HG02798 (cell line): ENCODE results near the gene CASKIN1.

Experiments
- ATAC-seq: cut with Tn5 transposase; IDR thresholded peaks from one replicate; pipeline ENCODE4 v1.9.1; 2021; ENCODE audit warnings: mild to moderate bottlenecking; ENCODE audit not compliant: unreplicated experiment, poor library complexity

The CASKIN1 gene

DNA sequence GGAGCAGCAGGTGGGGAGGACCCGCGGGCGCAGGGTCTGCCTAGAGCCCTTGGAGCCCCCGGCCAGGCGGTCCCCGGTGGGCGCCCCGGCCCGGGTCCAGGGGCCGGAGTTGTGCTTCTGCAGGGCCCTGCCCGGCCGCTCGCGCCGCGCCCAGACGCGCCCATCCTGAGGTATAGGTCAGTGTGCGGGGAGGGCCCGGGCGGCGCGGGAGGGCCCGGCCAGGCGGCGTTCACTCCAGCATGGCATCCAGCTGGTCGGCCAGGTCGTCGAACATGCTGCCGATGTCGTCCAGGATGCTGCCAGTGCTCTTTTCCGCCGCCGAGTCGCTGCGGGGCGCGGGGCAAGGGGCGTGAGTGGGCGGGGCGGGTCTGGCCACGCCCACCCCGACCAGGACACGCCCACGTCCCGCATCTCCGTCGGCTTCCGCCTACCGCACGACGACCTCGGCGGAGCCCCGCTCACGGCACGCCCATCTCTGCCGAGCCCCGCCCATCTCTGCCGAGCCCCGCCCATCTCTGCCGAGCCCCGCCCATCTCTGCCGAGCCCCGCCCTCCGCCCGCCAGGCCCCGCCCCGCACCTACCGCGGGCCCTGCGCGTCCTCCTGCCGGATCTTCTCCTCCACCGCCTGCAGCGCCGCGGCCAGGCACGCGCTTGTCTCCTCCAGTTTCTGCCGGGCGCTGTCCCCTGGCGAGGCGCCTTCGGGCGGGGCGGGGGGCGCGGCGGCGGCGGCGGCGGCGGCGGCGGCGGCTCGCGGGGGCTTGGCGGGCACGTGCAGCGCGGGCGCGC is 17.9 kb downstream of the CASKIN1 start:
- no peak for ATAC-seq

DNA sequence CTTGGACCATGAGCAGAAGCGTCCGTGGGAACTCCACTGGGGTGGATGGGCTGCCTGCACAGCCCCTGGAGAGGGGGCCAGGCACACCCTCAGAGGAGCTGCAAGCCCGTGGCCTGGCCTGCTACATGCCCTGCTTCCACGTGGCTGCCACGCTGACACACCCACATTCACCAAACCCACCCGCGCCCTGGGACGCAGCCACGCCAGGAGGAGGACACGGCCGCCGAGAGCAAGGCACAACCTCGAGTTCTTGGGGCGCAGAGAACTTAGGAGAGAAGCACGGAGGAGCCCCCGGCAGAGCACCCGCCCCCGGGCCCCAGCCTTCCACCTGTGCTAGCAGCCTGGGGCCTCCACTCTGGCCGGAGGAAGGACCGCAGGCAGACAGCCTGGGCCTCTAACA is 18.8 kb downstream of the CASKIN1 start:
- no peak for ATAC-seq

DNA sequence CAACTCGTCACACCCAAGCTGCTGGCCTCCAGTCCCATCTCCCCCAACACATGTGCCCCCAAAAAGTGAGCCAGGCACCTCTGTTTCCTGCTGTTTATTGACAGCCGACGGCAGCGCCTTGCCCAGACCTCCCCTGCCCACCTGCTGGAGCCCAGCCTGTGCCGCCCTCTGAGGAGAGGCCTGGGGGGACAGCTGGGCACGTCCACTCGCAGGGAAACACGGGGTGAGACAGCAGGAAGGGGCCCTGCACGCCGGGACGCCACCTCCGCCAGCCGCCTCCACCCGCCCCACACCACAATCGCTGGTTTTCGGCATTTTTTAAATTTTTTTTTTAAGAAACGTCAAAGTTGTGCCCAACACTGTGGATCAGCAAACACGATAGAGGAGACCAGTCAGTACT is 19.3 kb downstream of the CASKIN1 start:
- ATAC-seq, result no peak

DNA sequence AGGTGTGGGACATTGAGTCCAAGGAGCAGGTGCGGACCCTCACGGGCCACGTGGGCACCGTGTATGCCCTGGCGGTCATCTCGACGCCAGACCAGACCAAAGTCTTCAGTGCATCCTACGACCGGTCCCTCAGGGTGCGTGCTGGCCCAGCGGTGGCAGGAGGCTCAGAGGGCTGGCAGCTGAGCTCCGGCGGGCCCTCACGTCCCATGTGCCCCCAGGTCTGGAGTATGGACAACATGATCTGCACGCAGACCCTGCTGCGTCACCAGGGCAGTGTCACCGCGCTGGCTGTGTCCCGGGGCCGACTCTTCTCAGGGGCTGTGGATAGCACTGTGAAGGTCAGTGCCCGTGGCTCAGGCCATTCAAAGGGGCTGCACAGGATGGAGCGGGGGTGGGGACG is 20.4 kb downstream of the CASKIN1 start:
- no peak for ATAC-seq

DNA sequence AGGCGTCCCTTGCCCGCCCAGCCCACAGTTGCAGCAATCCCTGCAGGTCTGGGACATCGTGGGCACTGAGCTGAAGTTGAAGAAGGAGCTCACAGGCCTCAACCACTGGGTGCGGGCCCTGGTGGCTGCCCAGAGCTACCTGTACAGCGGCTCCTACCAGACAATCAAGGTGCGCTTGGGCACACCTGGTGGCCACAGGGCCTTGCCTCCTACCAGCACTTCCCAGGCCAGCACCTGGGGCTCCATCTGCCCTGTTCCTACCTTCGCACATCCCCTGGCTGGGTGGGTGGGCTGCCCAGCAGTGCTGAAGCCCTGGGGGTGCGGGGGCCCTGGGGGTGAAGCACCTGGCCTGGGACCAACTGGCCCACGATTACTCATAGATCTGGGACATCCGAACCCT is 21.0 kb downstream of the CASKIN1 start:
- ATAC-seq, result no peak

DNA sequence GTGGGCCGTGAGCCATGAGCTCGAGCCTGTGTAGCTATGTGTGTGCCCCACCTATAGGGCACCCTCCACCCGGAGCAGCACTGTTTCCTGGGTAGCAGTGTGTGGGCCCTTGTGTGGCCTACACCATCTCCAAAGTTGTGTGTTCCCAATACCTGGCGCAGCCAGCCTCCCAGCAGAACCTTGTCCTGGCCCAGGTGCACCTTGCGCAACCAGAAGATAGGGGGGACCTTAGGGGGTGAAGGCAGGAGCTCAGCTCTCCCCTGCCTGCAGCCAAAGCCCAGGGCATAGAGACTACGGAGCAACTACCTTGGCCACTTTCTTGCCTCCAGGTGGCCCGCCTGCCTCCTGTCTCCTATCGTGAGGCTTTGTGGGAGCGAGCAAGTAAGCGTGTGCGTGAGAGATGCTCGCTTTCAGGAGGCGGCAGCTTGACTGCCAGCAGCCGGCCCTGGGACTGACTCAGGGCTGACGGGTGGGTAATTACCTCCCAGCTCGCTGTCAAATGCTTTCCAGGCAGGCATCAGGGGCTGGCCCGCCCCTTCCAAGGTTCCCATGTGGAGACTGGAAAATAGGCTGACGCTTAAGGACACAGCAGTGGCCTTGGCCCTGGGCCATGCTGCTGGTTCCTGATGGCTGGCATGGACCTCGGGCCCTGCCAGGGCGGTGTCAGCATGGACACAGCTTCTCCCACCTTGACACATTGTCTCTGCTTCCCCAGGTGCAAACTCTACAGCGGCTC is 21.8 kb downstream of the CASKIN1 start:
- no peak for ATAC-seq

DNA sequence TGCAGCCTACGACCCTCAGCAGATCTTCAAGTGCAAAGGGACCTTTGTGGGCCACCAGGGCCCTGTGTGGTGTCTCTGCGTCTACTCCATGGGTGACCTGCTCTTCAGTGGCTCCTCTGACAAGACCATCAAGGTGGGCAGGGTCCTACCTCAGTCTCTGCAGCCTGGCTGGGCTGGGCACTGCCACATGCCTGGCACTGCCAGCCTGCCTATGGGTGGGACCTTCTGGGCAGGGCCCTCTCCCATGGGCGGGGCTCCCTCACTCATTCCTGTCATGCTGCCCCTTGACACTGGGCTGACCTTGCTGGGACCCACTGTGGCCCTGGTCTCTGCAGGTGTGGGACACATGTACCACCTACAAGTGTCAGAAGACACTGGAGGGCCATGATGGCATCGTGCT is 22.5 kb downstream of the CASKIN1 start:
- ATAC-seq, result no peak

DNA sequence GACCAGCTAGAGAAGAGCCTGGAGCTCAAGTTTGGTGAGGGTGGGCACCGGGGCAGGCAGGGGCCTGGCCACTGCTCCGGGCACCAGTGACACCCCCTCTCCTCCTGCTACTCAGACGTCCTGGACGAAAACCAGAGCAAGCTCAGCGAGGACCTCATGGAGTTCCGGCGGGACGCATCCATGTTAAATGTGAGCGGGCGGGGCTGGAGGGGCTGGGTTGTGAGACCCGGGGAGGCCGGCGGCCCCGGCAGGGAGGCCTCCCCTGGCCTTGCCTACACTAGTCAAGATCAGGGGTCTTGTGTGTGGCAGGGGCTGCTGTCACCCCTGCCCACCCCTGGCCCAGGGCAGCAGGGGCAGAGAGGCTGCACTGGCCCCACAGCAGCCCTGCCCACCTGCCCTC is 23.0 kb downstream of the CASKIN1 start:
- no peak for ATAC-seq

DNA sequence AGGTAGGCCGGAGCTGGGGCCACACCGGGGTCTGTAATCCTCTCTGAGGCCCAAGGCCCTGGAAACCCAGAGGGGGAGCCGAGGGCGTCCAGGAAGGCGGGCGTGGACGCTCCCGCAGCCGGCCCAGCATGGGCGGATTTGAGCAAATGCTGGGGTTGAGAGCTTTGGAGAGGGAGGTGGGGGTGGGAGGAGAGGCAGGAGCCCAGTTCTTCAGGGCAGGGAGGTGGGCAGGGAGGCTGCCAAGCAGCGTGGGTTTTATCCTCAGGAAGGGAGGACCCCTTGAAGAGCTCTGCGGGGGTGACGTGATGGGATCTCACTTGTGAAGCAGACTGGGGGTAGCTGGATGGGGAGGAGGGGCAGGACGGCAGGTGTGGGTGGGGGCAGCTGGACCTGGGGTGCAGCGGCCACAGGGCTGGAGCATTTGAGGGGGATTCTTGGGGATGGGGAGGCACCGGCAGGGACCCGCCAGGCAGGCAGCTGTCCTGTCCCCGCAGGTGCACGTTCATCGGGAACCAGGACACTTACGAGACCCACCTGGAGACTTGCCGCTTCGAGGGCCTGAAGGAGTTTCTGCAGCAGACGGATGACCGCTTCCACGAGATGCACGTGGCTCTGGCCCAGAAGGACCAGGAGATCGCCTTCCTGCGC is 23.6 kb downstream of the CASKIN1 start:
- no peak for ATAC-seq

DNA sequence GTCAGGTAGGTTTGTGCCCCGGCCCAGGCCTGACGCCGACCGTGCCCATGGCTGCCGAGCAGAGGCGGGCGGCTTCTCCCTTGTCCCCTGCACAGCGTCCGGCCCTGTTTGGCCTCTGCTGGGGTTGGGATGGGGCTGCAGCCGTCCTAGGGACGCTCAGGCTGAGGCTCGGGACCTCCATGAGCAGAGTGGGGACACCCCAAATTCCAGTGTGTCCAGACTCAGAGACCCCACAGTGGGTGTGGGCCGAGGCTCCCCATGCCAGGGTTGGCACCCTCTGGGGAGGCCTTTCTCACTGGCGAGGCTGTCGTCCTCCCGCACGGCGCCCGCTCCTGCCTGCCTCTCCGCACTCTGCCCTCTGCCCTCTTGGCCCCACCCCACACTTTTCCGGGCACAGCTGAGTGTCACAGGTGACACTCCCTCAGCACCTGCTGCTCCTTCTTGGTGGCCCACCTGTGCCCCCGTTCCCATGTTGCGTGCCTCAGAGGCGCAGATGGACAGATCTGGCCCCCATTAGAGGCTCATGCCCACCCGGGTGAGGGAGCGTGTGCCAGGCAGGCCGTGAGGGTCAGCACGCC is 24.7 kb downstream of the CASKIN1 start:
- ATAC-seq, result no peak

DNA sequence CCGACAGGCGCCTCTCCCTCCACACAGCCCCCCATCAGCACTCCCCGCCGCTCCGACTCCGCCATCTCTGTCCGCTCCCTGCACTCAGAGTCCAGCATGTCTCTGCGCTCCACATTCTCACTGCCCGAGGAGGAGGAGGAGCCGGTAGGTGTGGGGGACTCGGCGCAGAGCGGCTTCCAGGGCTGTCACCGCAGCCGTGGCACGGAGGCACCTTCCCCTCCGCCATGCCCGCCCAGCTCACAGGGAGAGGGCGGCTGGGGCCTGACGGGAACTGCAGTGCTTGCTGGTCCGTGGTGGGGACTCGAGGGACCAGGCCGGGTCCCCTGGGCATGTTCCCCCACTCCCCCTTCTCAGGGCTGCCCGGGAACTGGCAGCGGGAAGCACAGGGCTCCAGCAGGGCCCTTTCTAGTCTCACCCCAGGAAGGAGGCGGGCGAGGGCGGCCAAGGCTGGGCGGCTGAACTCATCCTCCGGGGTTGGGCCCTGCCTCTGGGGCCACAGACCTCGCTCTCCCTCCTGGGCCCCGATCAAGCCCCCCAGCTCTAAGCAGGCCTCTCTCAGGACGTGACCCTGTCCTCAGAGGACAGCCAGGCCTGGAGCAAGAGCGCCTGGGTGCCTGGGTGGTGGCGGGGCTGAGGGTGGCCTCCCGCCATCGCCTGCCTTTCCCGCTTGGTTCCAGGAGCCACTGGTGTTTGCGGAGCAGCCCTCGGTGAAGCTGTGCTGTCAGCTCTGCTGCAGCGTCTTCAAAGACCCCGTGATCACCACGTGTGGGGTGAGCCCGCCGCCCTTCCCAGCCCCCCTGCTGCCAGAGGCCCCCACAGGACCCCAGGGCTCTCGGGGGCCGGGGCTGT is 25.6 kb downstream of the CASKIN1 start:
- ATAC-seq, result no peak

DNA sequence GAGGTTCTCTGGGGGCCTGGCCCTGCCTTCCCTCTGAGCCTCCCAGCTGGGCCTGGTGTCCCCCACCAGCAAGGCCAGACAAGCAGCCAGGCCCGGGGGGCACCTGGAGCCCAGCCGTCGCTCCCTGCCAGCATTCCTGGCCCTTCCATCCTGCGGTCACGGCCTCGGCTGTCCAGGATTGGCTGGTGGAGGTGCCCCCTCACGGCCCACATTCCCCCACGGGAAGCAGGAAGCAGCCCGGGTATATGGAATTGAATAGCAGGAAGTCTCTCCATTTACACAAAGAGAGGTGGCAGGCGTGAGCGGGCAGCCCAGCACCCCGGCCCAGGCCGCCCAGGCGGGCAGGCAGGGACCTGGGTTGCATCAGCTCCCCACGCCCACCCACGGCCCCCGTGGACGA is 26.3 kb downstream of the CASKIN1 start:
- no peak for ATAC-seq

DNA sequence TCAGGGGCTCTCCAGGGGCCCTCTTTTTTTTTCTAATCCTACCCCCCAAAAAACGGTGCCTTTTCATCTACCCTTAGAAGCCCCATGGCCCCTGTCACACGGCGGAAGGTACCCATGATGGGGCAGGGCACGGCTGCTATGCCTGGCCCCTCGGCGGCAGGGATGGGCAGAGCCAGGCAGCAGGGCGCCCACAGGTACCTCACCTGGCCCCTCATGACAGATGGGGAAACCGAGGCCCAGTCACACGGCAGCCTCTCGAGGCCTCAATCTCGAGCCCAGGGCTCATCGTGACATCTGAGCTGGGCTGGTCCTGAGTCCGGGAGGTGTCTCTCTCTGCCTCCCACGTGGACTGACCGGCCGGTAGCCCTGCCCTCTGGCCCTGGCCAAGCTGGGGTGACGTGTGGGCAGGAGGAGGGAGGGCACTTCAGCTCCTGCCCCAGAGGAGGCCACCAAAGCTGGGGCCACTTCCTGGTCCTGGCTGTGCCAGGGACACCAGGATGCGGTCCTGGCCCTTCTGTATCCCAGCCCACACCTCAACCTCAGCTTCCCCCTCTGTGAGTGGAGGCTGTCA is 29.3 kb downstream of the CASKIN1 start:
- no peak for ATAC-seq

DNA sequence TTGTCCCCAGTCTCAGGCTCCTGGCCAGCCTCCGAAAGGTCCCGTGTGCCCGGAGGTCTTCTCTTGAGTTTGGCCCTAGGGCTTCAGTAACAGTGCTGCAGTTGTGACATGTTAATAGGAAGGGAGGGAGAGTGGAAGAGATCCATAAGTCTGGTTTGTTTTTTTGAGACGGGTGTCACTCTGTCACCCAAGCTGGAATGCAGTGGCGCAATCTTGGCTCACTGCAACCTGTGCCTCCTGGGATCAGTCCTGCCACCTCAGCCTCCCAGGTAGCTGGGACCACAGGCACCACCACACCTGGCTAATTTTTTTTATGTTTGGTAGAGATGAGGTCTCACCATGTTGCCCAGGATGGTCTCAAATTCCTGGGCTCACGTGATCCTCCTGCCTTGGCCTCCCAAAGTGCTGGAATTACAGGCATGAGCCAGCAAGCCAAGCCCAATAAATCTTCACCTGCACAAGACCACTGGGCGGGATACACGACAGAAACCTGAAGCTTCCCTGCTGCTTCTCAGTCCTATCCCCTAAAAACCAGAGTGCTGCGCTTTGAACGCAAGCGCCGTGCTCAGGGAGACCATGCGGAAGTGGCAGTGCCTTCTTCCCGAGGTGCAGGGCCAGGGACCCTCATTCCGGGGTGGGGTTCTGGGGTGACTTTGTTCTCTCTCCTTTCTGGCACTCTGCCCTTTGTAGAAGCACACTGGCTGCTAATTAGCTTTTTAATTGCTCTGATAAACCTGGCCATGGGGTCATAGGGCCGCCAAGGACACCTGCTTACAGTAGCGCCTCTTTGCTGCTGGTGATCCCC is 29.9 kb downstream of the CASKIN1 start:
- ATAC-seq, result no peak

DNA sequence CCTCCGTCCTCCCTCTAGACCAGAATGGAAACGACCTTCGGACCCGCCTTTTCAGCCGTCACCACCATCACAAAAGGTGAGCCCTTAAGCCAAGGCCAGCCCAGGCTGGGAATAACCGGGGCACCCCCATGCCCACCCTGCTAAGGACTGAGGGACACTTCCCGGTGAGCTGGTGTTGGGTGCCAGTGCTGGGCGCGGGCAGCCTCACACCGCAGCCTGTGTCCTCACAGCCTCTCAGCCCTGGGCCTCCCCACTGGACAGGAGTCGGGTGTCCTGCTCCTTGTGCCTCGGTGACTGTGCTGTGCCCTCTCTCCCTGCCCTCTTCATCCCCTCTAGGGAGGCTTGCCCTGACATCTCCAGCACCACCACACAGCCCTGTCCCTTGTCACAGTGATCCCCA is 30.5 kb downstream of the CASKIN1 start:
- ATAC-seq, result no peak

DNA sequence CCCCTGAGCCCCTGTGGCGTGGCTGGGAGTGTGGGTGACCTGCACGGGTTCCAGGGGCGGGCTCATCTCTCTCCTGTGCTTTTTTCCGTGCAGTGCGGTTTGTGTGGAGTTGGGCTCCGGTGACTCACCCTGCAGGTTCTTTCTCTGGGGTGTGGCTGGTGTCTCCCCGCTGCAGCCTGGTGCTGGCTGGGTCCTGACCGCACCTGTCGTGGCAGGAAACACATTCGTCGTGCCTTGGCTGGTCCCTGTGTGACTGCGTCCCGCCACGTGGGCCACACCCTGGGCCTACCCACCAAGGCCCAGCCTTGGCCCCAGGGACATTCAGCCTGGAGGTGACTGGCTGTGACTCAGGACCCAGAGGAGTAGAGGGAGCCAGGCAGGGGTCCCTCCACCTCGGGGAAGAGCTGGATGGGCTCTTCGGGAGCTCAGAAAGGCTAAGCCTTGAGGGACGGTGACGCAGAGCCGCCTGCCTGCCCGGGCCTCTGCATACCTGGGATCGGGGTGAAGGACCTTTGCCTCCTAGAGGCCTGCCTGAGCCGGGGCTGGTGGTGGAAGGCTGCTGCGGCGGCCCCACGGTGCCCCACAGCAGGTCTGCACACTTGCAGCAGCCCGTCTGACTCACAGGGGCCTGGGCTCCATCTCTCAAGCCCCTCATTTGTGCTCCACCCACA is 33.1 kb downstream of the CASKIN1 start:
- no peak for ATAC-seq

DNA sequence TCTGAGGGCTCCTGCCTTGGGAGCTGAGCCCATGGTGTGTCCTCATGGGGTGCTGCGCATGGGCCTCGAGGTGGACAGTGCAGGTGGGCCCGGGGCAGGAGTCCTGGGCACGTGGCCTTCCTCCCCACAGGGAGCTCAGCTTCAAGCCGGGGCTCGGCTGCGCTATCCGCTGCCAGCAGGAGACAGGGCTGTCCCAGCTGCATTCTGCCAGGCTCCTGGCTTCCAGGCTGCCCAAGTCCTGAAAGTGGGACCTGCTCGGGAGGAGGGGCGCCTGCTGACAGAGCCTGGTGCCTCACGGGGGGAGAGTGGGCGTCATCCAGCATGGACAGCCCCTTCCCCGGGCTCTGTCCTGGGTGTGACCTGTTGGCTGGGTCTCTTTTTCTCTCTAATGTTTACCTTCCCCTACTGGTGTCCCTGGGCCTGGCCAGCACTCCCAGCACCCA is 33.7 kb downstream of the CASKIN1 start:
- no peak for ATAC-seq

DNA sequence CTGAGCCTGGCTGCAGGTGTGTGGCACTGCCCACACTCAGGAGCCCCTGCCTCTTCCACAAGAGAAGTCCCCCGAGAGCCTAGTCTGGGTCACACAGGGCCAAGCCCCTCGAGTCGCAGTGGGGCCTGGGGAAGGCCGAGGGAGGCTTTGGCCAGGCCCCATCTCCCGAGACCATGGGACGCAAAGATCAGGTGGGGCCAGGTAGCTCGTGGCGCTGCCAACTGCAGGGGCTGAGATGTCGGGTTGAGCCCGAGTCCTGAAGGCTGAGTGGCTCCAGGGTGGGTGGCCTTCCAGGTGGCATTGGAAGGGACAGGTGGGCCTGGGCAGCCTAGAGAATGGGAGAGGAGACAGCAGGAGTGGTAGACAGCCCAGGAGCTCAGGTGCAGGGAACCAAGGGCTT is 34.5 kb downstream of the CASKIN1 start:
- no peak for ATAC-seq
